Measurements from ENCODE around the gene SLC22A16. TPM values are rescaled to one million over a fixed set of nuclear protein-coding genes. Genes with fewer than 3 reads are reported as not detected.
A peak's percentile ranks its signal among the peaks of the same experiment; 100 is the strongest.

The SLC22A16 gene, protein sequence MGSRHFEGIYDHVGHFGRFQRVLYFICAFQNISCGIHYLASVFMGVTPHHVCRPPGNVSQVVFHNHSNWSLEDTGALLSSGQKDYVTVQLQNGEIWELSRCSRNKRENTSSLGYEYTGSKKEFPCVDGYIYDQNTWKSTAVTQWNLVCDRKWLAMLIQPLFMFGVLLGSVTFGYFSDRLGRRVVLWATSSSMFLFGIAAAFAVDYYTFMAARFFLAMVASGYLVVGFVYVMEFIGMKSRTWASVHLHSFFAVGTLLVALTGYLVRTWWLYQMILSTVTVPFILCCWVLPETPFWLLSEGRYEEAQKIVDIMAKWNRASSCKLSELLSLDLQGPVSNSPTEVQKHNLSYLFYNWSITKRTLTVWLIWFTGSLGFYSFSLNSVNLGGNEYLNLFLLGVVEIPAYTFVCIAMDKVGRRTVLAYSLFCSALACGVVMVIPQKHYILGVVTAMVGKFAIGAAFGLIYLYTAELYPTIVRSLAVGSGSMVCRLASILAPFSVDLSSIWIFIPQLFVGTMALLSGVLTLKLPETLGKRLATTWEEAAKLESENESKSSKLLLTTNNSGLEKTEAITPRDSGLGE
- total RNA-seq, result not detected
- not detected for total RNA-seq (2013)

DNA sequence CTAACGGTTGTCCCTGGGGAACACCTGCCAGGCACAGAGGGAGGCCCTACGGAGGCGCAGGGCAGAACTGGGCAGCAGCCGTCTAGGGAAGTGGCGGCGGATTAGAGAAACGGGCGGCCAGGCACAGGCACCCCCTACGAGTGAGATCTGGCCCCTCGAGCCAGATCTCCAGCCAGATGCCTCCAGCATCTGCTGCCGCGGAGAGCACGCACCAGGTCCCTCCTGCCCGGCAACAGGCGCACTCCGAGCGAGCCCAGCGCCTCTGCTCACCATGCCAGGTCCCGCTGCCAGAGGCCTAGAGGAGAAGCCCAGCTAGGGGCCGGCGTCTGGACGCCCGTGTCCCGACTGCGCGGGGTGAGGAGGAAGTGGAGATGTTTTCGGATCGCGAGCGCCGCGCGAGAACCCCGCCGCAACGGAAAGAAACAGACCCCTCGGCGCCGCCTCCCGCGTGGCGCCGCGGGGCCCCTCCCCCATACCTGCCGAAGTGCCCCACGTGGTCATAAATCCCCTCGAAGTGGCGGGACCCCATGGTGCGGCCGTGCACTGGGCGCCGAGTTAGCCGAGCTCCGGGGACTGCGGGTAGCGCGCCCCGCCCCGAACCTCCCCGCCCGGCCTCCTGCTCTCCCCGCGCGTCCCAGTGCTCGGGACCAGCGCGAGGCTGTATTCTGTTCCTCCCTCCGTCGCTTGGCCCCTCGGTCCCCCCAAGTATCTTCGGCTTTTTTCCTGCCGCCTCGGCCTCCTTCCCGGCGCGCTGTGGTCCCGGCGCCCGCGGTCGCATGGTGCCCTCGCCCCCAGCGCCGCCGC, at the start of gene SLC22A16:
Gene SLC22A16 (minus strand): TSS at position 568 of the 804 bp plus-strand sequence. CDS start 39 bp downstream, at position 529.
- 4% methylated on average over 84 of the region's 85 CpGs for WGBS (ENCODE audit: insufficient coverage)
- Mint-ChIP-seq H3K4me1 (peaks cover 7 to 12% of the 10 kb centered on the region in 2 donors), H3K9me3 (no peaks in the 10 kb centered on the region), H3K4me3 (peak within 1 kb of the TSS; percentile 55), H3K27ac (no peak within 1 kb of the TSS), H3K27me3 (ENCODE audit: low read depth in 2 of 2) (peaks cover 36 to 54% of the 10 kb centered on the region in 2 donors), H3K36me3 (no peaks in the 10 kb centered on the region)
- TF ChIP-seq, protein P1, sequence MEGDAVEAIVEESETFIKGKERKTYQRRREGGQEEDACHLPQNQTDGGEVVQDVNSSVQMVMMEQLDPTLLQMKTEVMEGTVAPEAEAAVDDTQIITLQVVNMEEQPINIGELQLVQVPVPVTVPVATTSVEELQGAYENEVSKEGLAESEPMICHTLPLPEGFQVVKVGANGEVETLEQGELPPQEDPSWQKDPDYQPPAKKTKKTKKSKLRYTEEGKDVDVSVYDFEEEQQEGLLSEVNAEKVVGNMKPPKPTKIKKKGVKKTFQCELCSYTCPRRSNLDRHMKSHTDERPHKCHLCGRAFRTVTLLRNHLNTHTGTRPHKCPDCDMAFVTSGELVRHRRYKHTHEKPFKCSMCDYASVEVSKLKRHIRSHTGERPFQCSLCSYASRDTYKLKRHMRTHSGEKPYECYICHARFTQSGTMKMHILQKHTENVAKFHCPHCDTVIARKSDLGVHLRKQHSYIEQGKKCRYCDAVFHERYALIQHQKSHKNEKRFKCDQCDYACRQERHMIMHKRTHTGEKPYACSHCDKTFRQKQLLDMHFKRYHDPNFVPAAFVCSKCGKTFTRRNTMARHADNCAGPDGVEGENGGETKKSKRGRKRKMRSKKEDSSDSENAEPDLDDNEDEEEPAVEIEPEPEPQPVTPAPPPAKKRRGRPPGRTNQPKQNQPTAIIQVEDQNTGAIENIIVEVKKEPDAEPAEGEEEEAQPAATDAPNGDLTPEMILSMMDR (IDR thresholded peaks at IDR 0.05), result no peak
- Histone ChIP-seq H3K36me3 (ENCODE audit: control insufficient read depth, insufficient read depth, low read length) (no peaks in the 10 kb centered on the region), H3K27me3 (ENCODE audit: control insufficient read depth, insufficient read depth, low read length) (peaks cover 4% of the 10 kb centered on the region), H3K27ac (ENCODE audit: low read length) (no peak within 1 kb of the TSS), H3K4me1 (ENCODE audit: control insufficient read depth, insufficient read depth, low read length) (peaks cover 5% of the 10 kb centered on the region), H3K9me3 (ENCODE audit: control insufficient read depth, insufficient read depth, low read length) (no peaks in the 10 kb centered on the region), H3K4me3 (ENCODE audit: low read length) (no peak within 1 kb of the TSS)
- DNase-seq (no peak), ATAC-seq (peak in 1 of 3 donors; percentile 48)
- intact Hi-C loops (cut with micrococcal nuclease), result no loop called here

DNA sequence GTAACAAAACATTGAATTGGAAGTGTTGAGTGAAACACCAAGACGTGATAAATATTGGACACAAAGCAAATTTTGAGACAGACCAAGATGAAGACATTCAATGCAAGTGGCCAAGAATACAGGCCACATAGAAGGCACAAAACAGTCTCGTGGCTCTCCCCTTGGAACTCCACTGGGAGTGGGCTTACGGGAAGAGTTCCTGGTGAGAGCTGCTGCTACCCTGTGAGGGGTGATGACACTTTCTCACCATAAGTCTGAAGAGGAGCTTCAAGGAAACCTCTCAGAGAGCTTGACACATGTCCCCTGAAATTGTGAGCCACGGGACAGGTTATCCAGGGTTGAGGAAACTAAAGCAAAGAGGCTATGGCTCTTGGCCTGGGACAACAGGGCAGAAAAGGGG, 48.6 kb upstream of the SLC22A16 start:
- intact Hi-C loops (cut with micrococcal nuclease), result no loop called here
- 80% methylated on average over 4 of the region's 4 CpGs for WGBS (ENCODE audit: insufficient coverage)
- ATAC-seq, result no peak
- Mint-ChIP-seq H3K4me1 (no peaks in the 10 kb centered on the region), H3K27me3 (ENCODE audit: low read depth in 2 of 2) (peaks cover 7 to 8% of the 10 kb centered on the region in 2 donors), H3K36me3 (no peaks in the 10 kb centered on the region), H3K9me3 (no peaks in the 10 kb centered on the region), H3K27ac (no peak overlapping the region), H3K4me3 (no peak overlapping the region)
- no peak overlapping the region for H3K27ac ChIP-seq (ENCODE audit: low read length)
- TF ChIP-seq, protein P1 (IDR thresholded peaks at IDR 0.05), result no peak
- no peaks in the 10 kb centered on the region for H3K4me1 ChIP-seq (ENCODE audit: control insufficient read depth, insufficient read depth, low read length)
- no peaks in the 10 kb centered on the region for H3K9me3 ChIP-seq (ENCODE audit: control insufficient read depth, insufficient read depth, low read length)
- no peak for DNase-seq
- H3K4me3 ChIP-seq (ENCODE audit: low read length), result no peak overlapping the region
- H3K36me3 ChIP-seq (ENCODE audit: control insufficient read depth, insufficient read depth, low read length), result no peaks in the 10 kb centered on the region
- no peaks in the 10 kb centered on the region for H3K27me3 ChIP-seq (ENCODE audit: control insufficient read depth, insufficient read depth, low read length)

DNA sequence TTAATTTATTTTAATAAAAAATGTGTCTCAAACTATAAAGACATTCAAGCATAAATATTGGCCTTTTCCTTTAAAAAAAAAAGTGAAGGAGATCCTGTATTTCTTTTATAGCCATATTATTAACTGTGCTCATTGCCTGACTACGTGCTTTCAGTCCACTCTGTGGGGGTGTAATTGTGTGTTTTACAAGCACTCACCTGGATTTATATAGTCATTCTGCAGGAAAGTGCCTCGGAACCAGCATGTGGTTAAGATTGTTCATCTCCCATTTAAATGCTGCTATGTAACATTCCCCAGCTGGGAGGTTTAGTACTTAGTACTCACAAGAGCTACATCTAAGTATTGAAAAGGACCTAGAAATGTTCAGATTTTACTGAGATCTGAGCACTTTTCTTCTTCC, 47.9 kb upstream of the SLC22A16 start:
- Histone ChIP-seq H3K4me1 (ENCODE audit: control insufficient read depth, insufficient read depth, low read length) (no peaks in the 10 kb centered on the region), H3K27me3 (ENCODE audit: control insufficient read depth, insufficient read depth, low read length) (no peaks in the 10 kb centered on the region), H3K4me3 (ENCODE audit: low read length) (no peak overlapping the region), H3K27ac (ENCODE audit: low read length) (no peak overlapping the region), H3K9me3 (ENCODE audit: control insufficient read depth, insufficient read depth, low read length) (no peaks in the 10 kb centered on the region), H3K36me3 (ENCODE audit: control insufficient read depth, insufficient read depth, low read length) (no peaks in the 10 kb centered on the region)
- no peak overlapping the region for H3K4me3 Mint-ChIP-seq
- TF ChIP-seq, protein P1 (IDR thresholded peaks at IDR 0.05), result no peak
- no peaks in the 10 kb centered on the region for H3K9me3 Mint-ChIP-seq
- ATAC-seq (no peak), DNase-seq (no peak)
- intact Hi-C loops (cut with micrococcal nuclease), result no loop called here
- WGBS (ENCODE audit: insufficient coverage), result 100% methylated on average over 1 of the region's 2 CpGs
- H3K27ac Mint-ChIP-seq, result no peak overlapping the region
- H3K36me3 Mint-ChIP-seq, result no peaks in the 10 kb centered on the region
- H3K27me3 Mint-ChIP-seq (ENCODE audit: low read depth in 2 of 2), result peaks cover 2% of the 10 kb centered on the region in 2 donors
- H3K4me1 Mint-ChIP-seq, result no peaks in the 10 kb centered on the region

Data from natural killer cell (primary cell).